ENCODE data around the gene ZNF2.

The ZNF2 gene

GRCh38 chr2:95165371-95166064 is at the start of gene ZNF2:
Gene ZNF2, plus strand, starts transcription at chr2:95165809. Its CDS starts 10,418 bp downstream, at chr2:95176227.
- DNase-seq (ENCODE audit: low spot score): peak; percentile 97

GRCh38 chr2:95121093-95121406 is 44.6 kb upstream of the ZNF2 start:
- no peak for DNase-seq (ENCODE audit: low spot score)

- peak; percentile 84 for DNase-seq (ENCODE audit: low spot score)
Observed at GRCh38 chr2:95121407-95122196, 44.0 kb upstream of the ZNF2 start, which contains the start of gene MRPS5. Gene MRPS5, minus strand, starts transcription at chr2:95121808. Its CDS starts 17 bp downstream, at chr2:95121791.

GRCh38 chr2:95122197-95122551 is 43.4 kb upstream of the ZNF2 start:
- DNase-seq (ENCODE audit: low spot score): no peak

- no peak for DNase-seq (ENCODE audit: low spot score)
Observed at GRCh38 chr2:95138702-95139101, 26.9 kb upstream of the ZNF2 start.

GRCh38 chr2:95143838-95144237 is 21.8 kb upstream of the ZNF2 start:
- no peak for DNase-seq (ENCODE audit: low spot score)

- no peak for DNase-seq (ENCODE audit: low spot score)
Observed at GRCh38 chr2:95149397-95149984, 16.1 kb upstream of the ZNF2 start.

GRCh38 chr2:95158441-95158840 is 7.2 kb upstream of the ZNF2 start:
- no peak for DNase-seq (ENCODE audit: low spot score)

GRCh38 chr2:95158891-95159619 is 6.6 kb upstream of the ZNF2 start:
- peak; percentile 32 for DNase-seq (ENCODE audit: low spot score)

- DNase-seq (ENCODE audit: low spot score): peak; percentile 76
Observed at GRCh38 chr2:95159690-95160449, 5.7 kb upstream of the ZNF2 start, which contains the start of gene ZNF514. Gene ZNF514, minus strand, starts transcription at chr2:95159848. Its CDS starts 6,595 bp downstream, at chr2:95153253.

- DNase-seq (ENCODE audit: low spot score): no peak
Observed at GRCh38 chr2:95165030-95165370, 609 bp upstream of the ZNF2 start.

GRCh38 chr2:95166065-95166763 is 605 bp downstream of the ZNF2 start:
- no peak for DNase-seq (ENCODE audit: low spot score)

GRCh38 chr2:95171902-95172301 is 6.3 kb downstream of the ZNF2 start:
- no peak for DNase-seq (ENCODE audit: low spot score)

- no peak for DNase-seq (ENCODE audit: low spot score)
Observed at GRCh38 chr2:95174031-95174542, 8.5 kb downstream of the ZNF2 start.

GRCh38 chr2:95179451-95179850 is 13.8 kb downstream of the ZNF2 start:
- DNase-seq (ENCODE audit: low spot score): no peak

GRCh38 chr2:95181774-95182173 is 16.2 kb downstream of the ZNF2 start:
- no peak for DNase-seq (ENCODE audit: low spot score)

GRCh38 chr2:95185197-95185596 is 19.6 kb downstream of the ZNF2 start:
- DNase-seq (ENCODE audit: low spot score): no peak

GRCh38 chr2:95185973-95186372 is 20.4 kb downstream of the ZNF2 start:
- DNase-seq (ENCODE audit: low spot score): no peak

GRCh38 chr2:95192956-95193355 is 27.3 kb downstream of the ZNF2 start:
- peak; percentile 45 for DNase-seq (ENCODE audit: low spot score)

- no peak for DNase-seq (ENCODE audit: low spot score)
Observed at GRCh38 chr2:95203911-95204310, 38.3 kb downstream of the ZNF2 start.

- no peak for DNase-seq (ENCODE audit: low spot score)
Observed at GRCh38 chr2:95204396-95204795, 38.8 kb downstream of the ZNF2 start.

All from CD4-positive, alpha-beta T cell treated with Interleukin-2 at 100 ng/mL for 4 hours (primary cell).